ENCODE data around the gene HTR3B.
"Not testable (repeated sequence)": the region's sequence is repeated elsewhere in the genome, so short reads cannot be mapped to it uniquely, and the experiment has no call there.

The HTR3B gene

GRCh38 chr11:113946162-113946561 lies 41.6 kb downstream of the HTR3B start:
- DNase-seq (ENCODE audit: low read depth), result not testable (repeated sequence)

- DNase-seq (ENCODE audit: low read depth), result no peak
These were observed 43.4 kb downstream of the HTR3B start for GRCh38 chr11:113947994-113948393.

- no peak for DNase-seq (ENCODE audit: low read depth)
These were observed 45.3 kb downstream of the HTR3B start for GRCh38 chr11:113949891-113950290.

- DNase-seq (ENCODE audit: low read depth), result no peak
These were observed 46.9 kb downstream of the HTR3B start for GRCh38 chr11:113951537-113951936.

- no peak for DNase-seq (ENCODE audit: low read depth)
These were observed 47.5 kb downstream of the HTR3B start for GRCh38 chr11:113952070-113952469.

GRCh38 chr11:113952588-113952987 lies 48.0 kb downstream of the HTR3B start:
- no peak for DNase-seq (ENCODE audit: low read depth)

- DNase-seq (ENCODE audit: low read depth), result no peak
These were observed 49.6 kb downstream of the HTR3B start for GRCh38 chr11:113954235-113954634.

- no peak for DNase-seq (ENCODE audit: low read depth)
These were observed 52.4 kb downstream of the HTR3B start for GRCh38 chr11:113956986-113957385.

GRCh38 chr11:113960702-113961330 lies 56.2 kb downstream of the HTR3B start:
- DNase-seq (ENCODE audit: low read depth), result no peak

- DNase-seq (ENCODE audit: low read depth), result no peak
These were observed 62.8 kb downstream of the HTR3B start for GRCh38 chr11:113967361-113967760.

- no peak for DNase-seq (ENCODE audit: low read depth)
These were observed 67.1 kb downstream of the HTR3B start for GRCh38 chr11:113971506-113972195.

- no peak for DNase-seq (ENCODE audit: low read depth)
These were observed 70.3 kb downstream of the HTR3B start, which contains the start of gene HTR3A for GRCh38 chr11:113974741-113975470. Gene HTR3A (plus strand): TSS chr11:113975108. CDS start chr11:113975326, 218 bp downstream.

- DNase-seq (ENCODE audit: low read depth), result no peak
These were observed 72.5 kb downstream of the HTR3B start for GRCh38 chr11:113977071-113977490.

GRCh38 chr11:113977701-113978100 lies 73.1 kb downstream of the HTR3B start:
- no peak for DNase-seq (ENCODE audit: low read depth)

GRCh38 chr11:113979431-113979830 lies 74.8 kb downstream of the HTR3B start:
- DNase-seq (ENCODE audit: low read depth), result no peak

- no peak for DNase-seq (ENCODE audit: low read depth)
These were observed 76.2 kb downstream of the HTR3B start for GRCh38 chr11:113980785-113981184.

- DNase-seq (ENCODE audit: low read depth), result no peak
These were observed 77.7 kb downstream of the HTR3B start for GRCh38 chr11:113982306-113982705.

GRCh38 chr11:113984781-113985180 lies 80.2 kb downstream of the HTR3B start:
- no peak for DNase-seq (ENCODE audit: low read depth)

GRCh38 chr11:113985906-113986305 lies 81.3 kb downstream of the HTR3B start:
- DNase-seq (ENCODE audit: low read depth), result no peak

- no peak for DNase-seq (ENCODE audit: low read depth)
These were observed 82.0 kb downstream of the HTR3B start for GRCh38 chr11:113986351-113987140.

GRCh38 chr11:113989381-113989780 lies 84.8 kb downstream of the HTR3B start:
- DNase-seq (ENCODE audit: low read depth), result no peak

- no peak for DNase-seq (ENCODE audit: low read depth)
These were observed 85.3 kb downstream of the HTR3B start for GRCh38 chr11:113989916-113990315.
